NCI-H146 treated with DMSO at 0.1 percent for 48 hours (cell line): Measurements from ENCODE around the gene ACAD10.
"Not testable (repeated sequence)": the region's sequence is repeated elsewhere in the genome, so short reads cannot be mapped to it uniquely, and the experiment has no call there.

Experiments
- DNase-seq: peaks from one replicate; lab custom pipeline; 2025; ENCODE audit not compliant: unreplicated experiment; lab: John Stamatoyannopoulos, UW

ACAD10 gene

GRCh38 chr12:111686574-111687105, 787 bp downstream of the ACAD10 start:
- no peak for DNase-seq

GRCh38 chr12:111687255-111687654, 1.4 kb downstream of the ACAD10 start:
- DNase-seq = peak; percentile 4

- no peak for DNase-seq
Measured at GRCh38 chr12:111687952-111688351, 2.1 kb downstream of the ACAD10 start.

- DNase-seq = no peak
Measured at GRCh38 chr12:111691262-111691661, 5.4 kb downstream of the ACAD10 start.

GRCh38 chr12:111692575-111693210, 6.8 kb downstream of the ACAD10 start:
- no peak for DNase-seq

GRCh38 chr12:111693818-111694217, 8.0 kb downstream of the ACAD10 start:
- no peak for DNase-seq

GRCh38 chr12:111699962-111700361, 14.1 kb downstream of the ACAD10 start:
- no peak for DNase-seq

- DNase-seq = no peak
Measured at GRCh38 chr12:111705672-111706071, 19.8 kb downstream of the ACAD10 start.

- DNase-seq = no peak
Measured at GRCh38 chr12:111706145-111706544, 20.3 kb downstream of the ACAD10 start.

- peak; percentile 82 for DNase-seq
Measured at GRCh38 chr12:111715279-111715678, 29.4 kb downstream of the ACAD10 start.

- DNase-seq = not testable (repeated sequence)
Measured at GRCh38 chr12:111719316-111719715, 33.5 kb downstream of the ACAD10 start.

GRCh38 chr12:111720457-111720856, 34.6 kb downstream of the ACAD10 start:
- DNase-seq = no peak

- DNase-seq = not testable (repeated sequence)
Measured at GRCh38 chr12:111723646-111724360, 38.0 kb downstream of the ACAD10 start.

- no peak for DNase-seq
Measured at GRCh38 chr12:111728795-111729194, 42.9 kb downstream of the ACAD10 start.

- no peak for DNase-seq
Measured at GRCh38 chr12:111730420-111730819, 44.6 kb downstream of the ACAD10 start.

GRCh38 chr12:111732786-111733185, 46.9 kb downstream of the ACAD10 start:
- DNase-seq = no peak

- no peak for DNase-seq
Measured at GRCh38 chr12:111733340-111733915, 47.6 kb downstream of the ACAD10 start.

GRCh38 chr12:111739524-111739923, 53.7 kb downstream of the ACAD10 start:
- not testable (repeated sequence) for DNase-seq

- DNase-seq = peak; percentile 81
Measured at GRCh38 chr12:111741235-111741812, 55.5 kb downstream of the ACAD10 start.

GRCh38 chr12:111745211-111745610, 59.4 kb downstream of the ACAD10 start:
- DNase-seq = no peak

- no peak for DNase-seq
Measured at GRCh38 chr12:111747333-111747732, 61.5 kb downstream of the ACAD10 start.
